Measurements from ENCODE around the gene IL11. TPM values are rescaled to one million over a fixed set of nuclear protein-coding genes. Genes with fewer than 3 reads are reported as not detected.

IL11 gene
- total RNA-seq, 1 donor from 2014 or later = 3.1 TPM

DNA sequence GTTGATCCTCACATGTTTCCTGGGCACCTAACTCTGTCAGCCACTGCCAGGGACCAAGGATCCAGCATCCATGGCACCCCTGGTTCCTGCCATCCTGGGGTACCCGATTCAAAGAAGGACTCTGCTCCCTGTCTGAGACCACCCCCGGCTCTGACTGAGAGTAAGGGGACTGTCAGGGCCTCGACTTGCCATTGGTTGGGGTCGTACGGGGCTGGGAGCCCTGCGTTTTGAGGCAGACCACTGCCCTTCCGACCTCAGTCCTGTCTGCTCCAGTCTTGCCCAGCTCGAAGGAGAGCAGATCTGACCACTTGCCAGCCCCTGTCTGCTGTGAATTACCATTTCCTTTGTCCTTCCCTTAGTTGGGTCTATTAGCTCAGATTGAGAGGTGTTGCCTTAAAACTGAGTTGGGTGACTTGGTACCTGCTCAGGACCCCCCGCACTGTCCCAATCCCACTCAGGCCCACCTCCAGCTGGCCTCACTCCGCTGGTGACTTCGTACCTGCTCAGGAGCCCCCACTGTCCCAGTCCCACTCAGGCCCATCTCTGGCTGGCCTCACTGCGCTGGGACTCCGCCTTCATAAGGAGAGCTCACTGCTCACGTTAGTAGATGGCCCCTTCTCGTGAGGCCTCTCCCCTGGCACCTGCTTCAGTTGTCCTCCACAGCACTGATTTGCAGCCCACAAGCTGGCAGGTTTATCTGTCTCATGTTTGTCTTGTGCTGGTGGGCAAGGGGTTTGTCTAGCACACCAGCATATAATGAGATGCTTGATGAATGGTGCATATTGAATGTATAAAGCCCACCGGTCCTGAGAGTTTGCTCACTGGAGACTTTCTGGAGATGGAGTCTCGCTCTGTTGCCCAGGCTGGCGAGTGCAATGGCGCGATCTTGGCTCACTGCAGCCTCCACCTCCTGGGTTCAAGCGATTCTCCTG is 19.4 kb upstream of the IL11 start:
- TF ChIP-seq CTCF (IDR thresholded peaks at IDR 0.05) = no peak
- Mint-ChIP-seq H3K9me3 (ENCODE audit: low read depth) (no peaks in the 10 kb centered on the region), H3K36me3 (ENCODE audit: low read depth) (peaks cover 21% of the 10 kb centered on the region), H3K4me3 (ENCODE audit: unreplicated experiment) (peak overlapping the region; percentile 36), H3K27me3 (ENCODE audit: low read depth) (no peaks in the 10 kb centered on the region), H3K27ac (ENCODE audit: unreplicated experiment) (peak overlapping the region; percentile 32), H3K4me1 (ENCODE audit: low read depth) (peaks cover 60% of the 10 kb centered on the region)
- no peak for DNase-seq (ENCODE audit: low spot score)

- H3K4me1 Mint-ChIP-seq (ENCODE audit: low read depth) = peaks cover 63% of the 10 kb centered on the region
- DNase-seq (ENCODE audit: low spot score) = no peak
- no peaks in the 10 kb centered on the region for H3K9me3 Mint-ChIP-seq (ENCODE audit: low read depth)
- TF ChIP-seq CTCF (IDR thresholded peaks at IDR 0.05) = no peak
- H3K36me3 Mint-ChIP-seq (ENCODE audit: low read depth) = peaks cover 21% of the 10 kb centered on the region
- H3K27me3 Mint-ChIP-seq (ENCODE audit: low read depth) = no peaks in the 10 kb centered on the region
- peak overlapping the region; percentile 99 for H3K4me3 Mint-ChIP-seq (ENCODE audit: unreplicated experiment)
- H3K27ac Mint-ChIP-seq (ENCODE audit: unreplicated experiment) = no peak overlapping the region
These were observed 17.7 kb upstream of the IL11 start for GRCh38 chr19:55387736-55388497.

- peak overlapping the region; percentile 99 for H3K27ac Mint-ChIP-seq (ENCODE audit: unreplicated experiment)
These were observed 16.3 kb upstream of the IL11 start for GRCh38 chr19:55386493-55386971.

DNA sequence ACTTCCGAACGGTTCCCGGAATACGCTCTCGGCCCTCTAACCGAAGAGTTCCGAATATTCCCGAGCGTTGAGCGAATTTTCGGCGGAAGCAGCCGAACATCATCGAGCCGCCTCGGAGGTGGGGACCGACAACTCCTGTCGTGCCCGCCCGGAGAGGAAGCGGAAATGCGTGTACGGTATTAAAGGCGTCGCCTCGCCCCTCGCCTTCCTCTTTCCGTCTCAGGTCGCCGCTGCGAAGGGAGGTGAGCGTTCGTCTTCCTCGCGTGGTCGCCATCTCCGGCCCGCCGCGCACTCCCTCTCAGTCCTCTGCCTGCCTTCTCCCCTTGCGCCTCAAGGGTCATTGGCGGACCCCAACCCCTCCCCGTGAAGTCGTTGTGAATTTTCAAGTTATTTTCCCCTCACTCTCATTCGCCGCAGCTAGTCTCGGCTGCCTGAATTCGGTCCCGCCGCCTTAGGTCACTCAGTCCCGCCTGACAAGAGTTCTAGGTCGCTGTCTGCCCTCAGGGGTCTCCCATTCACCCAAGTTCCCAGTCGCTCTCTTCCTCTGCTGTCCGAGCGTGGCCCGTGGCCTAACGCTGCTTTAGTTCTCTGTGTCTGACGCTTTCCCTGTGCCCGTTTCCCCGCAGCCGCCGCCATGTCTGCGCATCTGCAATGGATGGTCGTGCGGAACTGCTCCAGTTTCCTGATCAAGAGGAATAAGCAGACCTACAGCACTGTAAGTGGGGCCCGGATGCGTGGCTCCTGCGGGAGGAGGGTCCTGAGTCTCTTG is 15.6 kb upstream of the IL11 start, which contains the start of gene RPL28:
Gene RPL28, plus strand, starts transcription at position 209 of the 769 bp plus-strand sequence. Its CDS starts 426 bp downstream, at position 635.
- H3K27ac Mint-ChIP-seq (ENCODE audit: unreplicated experiment) = peak within 1 kb of the TSS; percentile 99
- peak within 1 kb of the TSS; percentile 99 for H3K4me3 Mint-ChIP-seq (ENCODE audit: unreplicated experiment)
- H3K9me3 Mint-ChIP-seq (ENCODE audit: low read depth) = no peaks in the 10 kb centered on the region
- peaks cover 55% of the 10 kb centered on the region for H3K4me1 Mint-ChIP-seq (ENCODE audit: low read depth)
- DNase-seq (ENCODE audit: low spot score) = peak; percentile 98
- peaks cover 21% of the 10 kb centered on the region for H3K36me3 Mint-ChIP-seq (ENCODE audit: low read depth)
- TF ChIP-seq CTCF (IDR thresholded peaks at IDR 0.05) = no peak
- H3K27me3 Mint-ChIP-seq (ENCODE audit: low read depth) = no peaks in the 10 kb centered on the region

More at GRCh38 chr19:55386493-55386971, 16.3 kb upstream of the IL11 start:
- peaks cover 21% of the 10 kb centered on the region for H3K36me3 Mint-ChIP-seq (ENCODE audit: low read depth)
- H3K4me3 Mint-ChIP-seq (ENCODE audit: unreplicated experiment) = peak overlapping the region; percentile 99
- H3K27me3 Mint-ChIP-seq (ENCODE audit: low read depth) = no peaks in the 10 kb centered on the region
- no peaks in the 10 kb centered on the region for H3K9me3 Mint-ChIP-seq (ENCODE audit: low read depth)
- no peak for DNase-seq (ENCODE audit: low spot score)
- TF ChIP-seq CTCF (IDR thresholded peaks at IDR 0.05) = peak; percentile 8
- peaks cover 56% of the 10 kb centered on the region for H3K4me1 Mint-ChIP-seq (ENCODE audit: low read depth)
